ENCODE measurements around the gene FOXO3. TPM values are rescaled to one million over a fixed set of nuclear protein-coding genes. Genes with fewer than 3 reads are reported as not detected.

The FOXO3 gene
- total RNA-seq, 1 donor from 2014 or later, result 34.6 TPM

- H3K4me1 Mint-ChIP-seq (ENCODE audit: unreplicated experiment), result peaks cover 7% of the 10 kb centered on the region
- no peaks in the 10 kb centered on the region for H3K36me3 Mint-ChIP-seq (ENCODE audit: low read depth, unreplicated experiment)
- DNase-seq (ENCODE audit: low spot score), result no peak
- H3K4me3 Mint-ChIP-seq (ENCODE audit: unreplicated experiment), result no peak overlapping the region
- no peak overlapping the region for H3K27ac Mint-ChIP-seq (ENCODE audit: unreplicated experiment)
- no peaks in the 10 kb centered on the region for H3K9me3 Mint-ChIP-seq (ENCODE audit: unreplicated experiment)
- TF ChIP-seq CTCF (IDR thresholded peaks at IDR 0.05; ENCODE audit: unreplicated experiment), result no peak
- H3K27me3 Mint-ChIP-seq (ENCODE audit: unreplicated experiment), result peaks cover 2% of the 10 kb centered on the region
These were observed 166.1 kb downstream of the FOXO3 start for GRCh38 chr6:108726726-108727339.

GRCh38 chr6:108727966-108728730 lies 167.4 kb downstream of the FOXO3 start:
- TF ChIP-seq CTCF (IDR thresholded peaks at IDR 0.05; ENCODE audit: unreplicated experiment), result no peak
- DNase-seq (ENCODE audit: low spot score), result no peak
- H3K9me3 Mint-ChIP-seq (ENCODE audit: unreplicated experiment), result no peaks in the 10 kb centered on the region
- H3K27ac Mint-ChIP-seq (ENCODE audit: unreplicated experiment), result no peak overlapping the region
- H3K36me3 Mint-ChIP-seq (ENCODE audit: low read depth, unreplicated experiment), result no peaks in the 10 kb centered on the region
- H3K4me1 Mint-ChIP-seq (ENCODE audit: unreplicated experiment), result peaks cover 7% of the 10 kb centered on the region
- H3K27me3 Mint-ChIP-seq (ENCODE audit: unreplicated experiment), result peaks cover 2% of the 10 kb centered on the region
- H3K4me3 Mint-ChIP-seq (ENCODE audit: unreplicated experiment), result no peak overlapping the region

GRCh38 chr6:108728826-108729225 lies 168.1 kb downstream of the FOXO3 start:
- Mint-ChIP-seq H3K36me3 (ENCODE audit: low read depth, unreplicated experiment) (no peaks in the 10 kb centered on the region), H3K9me3 (ENCODE audit: unreplicated experiment) (no peaks in the 10 kb centered on the region), H3K4me3 (ENCODE audit: unreplicated experiment) (no peak overlapping the region), H3K27me3 (ENCODE audit: unreplicated experiment) (peaks cover 2% of the 10 kb centered on the region), H3K4me1 (ENCODE audit: unreplicated experiment) (peaks cover 7% of the 10 kb centered on the region), H3K27ac (ENCODE audit: unreplicated experiment) (no peak overlapping the region)
- DNase-seq (ENCODE audit: low spot score), result no peak
- no peak for TF ChIP-seq CTCF (IDR thresholded peaks at IDR 0.05; ENCODE audit: unreplicated experiment)

- Mint-ChIP-seq H3K4me1 (ENCODE audit: unreplicated experiment) (peaks cover 7% of the 10 kb centered on the region), H3K4me3 (ENCODE audit: unreplicated experiment) (no peak overlapping the region), H3K27ac (ENCODE audit: unreplicated experiment) (no peak overlapping the region), H3K27me3 (ENCODE audit: unreplicated experiment) (peaks cover 2% of the 10 kb centered on the region), H3K9me3 (ENCODE audit: unreplicated experiment) (no peaks in the 10 kb centered on the region), H3K36me3 (ENCODE audit: low read depth, unreplicated experiment) (no peaks in the 10 kb centered on the region)
- DNase-seq (ENCODE audit: low spot score), result no peak
- no peak for TF ChIP-seq CTCF (IDR thresholded peaks at IDR 0.05; ENCODE audit: unreplicated experiment)
These were observed 170.2 kb downstream of the FOXO3 start for GRCh38 chr6:108730635-108731515.

Data from endothelial cell (in vitro differentiated cells).